Endometrial microvascular endothelial cells (primary cell): ENCODE results near the gene VPS13A. TPM values are rescaled to one million over a fixed set of nuclear protein-coding genes. Genes with fewer than 3 reads are reported as not detected.
"Not testable (repeated sequence)": the region's sequence is repeated elsewhere in the genome, so short reads cannot be mapped to it uniquely, and the experiment has no call there.

Experiments used
- in situ Hi-C: cut with HindIII; loops from 2 replicates; pipeline ENCODE4 v1.10.0; 2017; ENCODE audit warnings: low sequenced_read_pairs, low pct_unique_long_range_greater_than_20kb; ENCODE audit errors: inconsistent ontology term
- total RNA-seq: library from RNA; depleted of rRNA; stranded (reverse); fragments of >200 nt; gene quantifications from one replicate; pipeline ENCODE4 v1.2.3, GENCODE V29; 2015; ENCODE audit errors: inconsistent ontology term

Gene VPS13A
- total RNA-seq, 1 donor from 2014 or later = 11.3 TPM

DNA sequence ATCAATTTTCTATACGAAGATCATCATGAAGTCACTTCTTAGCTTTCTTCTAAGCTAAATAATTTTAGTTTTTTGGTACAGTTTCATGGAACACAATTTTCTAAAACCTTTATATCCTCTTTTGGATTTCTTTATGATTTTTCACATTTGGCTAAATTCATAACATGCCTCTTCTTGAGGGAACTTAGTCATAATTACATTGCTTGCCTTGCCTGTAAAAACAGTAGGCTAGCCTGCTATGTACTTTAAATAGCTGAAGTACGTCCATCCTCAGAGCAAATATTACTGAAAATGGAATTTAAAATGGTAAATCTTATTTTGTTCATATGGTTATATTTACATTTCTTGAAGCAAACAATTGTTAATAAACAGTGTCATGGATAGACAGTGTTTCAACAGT, 225.0 kb downstream of the VPS13A start:
- in situ Hi-C loops = no loop called here

- in situ Hi-C loops = no loop called here
Measured at GRCh38 chr9:77403239-77403638, 225.9 kb downstream of the VPS13A start.

DNA sequence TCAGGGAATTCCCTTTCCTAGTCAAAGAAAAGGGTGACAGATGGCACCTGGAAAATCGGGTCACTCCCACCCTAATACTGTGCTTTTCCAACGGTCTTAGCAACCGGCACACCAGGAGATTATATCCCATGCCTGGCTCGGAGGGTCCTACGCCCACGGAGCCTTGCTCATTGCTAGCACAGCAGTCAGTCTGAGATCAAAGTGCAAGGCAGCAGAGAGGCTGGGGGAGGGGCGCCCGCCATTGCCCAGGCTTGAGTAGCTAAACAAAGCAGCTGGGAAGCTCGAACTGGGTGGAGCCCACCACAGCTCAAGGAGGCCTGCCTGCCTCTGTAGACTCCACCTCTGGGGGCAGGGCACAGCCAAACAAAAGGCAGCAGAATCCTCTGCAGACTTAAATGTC, 231.2 kb downstream of the VPS13A start:
- in situ Hi-C loops = not testable (repeated sequence)

- in situ Hi-C loops = no loop called here
Measured at GRCh38 chr9:77417566-77417965, 240.2 kb downstream of the VPS13A start.

DNA sequence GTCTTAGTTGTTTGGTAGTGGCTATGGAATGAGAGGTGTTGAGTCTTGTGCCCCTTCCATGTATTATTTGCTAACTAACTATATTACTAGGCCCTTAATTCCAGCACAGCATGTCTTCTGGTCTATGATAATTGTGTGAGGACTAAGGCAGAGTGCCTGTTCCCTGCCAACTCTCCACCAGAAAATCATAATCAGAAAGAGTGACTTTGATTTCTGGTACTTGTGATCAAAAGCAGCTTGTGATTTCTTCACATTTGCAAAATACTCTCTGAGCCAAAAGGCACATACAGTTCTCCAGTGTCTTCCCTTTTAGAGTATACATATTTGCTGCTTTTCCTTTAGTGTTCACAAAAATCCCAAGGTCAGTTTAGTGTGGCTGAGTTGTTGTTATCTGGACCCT, 240.9 kb downstream of the VPS13A start:
- in situ Hi-C loops = no loop called here

DNA sequence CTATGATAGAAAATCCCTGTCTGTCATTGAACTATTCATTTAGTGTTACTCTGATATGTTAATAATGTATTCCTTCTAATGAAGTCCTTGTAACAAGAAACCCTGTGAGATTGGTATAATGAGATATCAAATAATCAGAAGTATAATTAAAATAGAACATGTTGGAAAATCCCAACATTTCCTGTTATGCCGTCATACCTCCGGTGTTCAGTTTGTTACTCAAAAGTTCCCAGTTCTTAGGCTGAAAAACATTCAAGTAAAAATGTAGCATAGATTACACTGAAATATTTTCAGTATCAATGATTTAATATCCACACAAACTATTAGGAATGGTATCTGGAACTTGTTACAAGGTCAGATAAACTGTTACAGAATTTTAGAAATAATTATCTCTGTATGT, 243.3 kb downstream of the VPS13A start:
- in situ Hi-C loops = no loop called here

GRCh38 chr9:77421506-77422265, 244.4 kb downstream of the VPS13A start:
- in situ Hi-C loops = no loop called here

DNA sequence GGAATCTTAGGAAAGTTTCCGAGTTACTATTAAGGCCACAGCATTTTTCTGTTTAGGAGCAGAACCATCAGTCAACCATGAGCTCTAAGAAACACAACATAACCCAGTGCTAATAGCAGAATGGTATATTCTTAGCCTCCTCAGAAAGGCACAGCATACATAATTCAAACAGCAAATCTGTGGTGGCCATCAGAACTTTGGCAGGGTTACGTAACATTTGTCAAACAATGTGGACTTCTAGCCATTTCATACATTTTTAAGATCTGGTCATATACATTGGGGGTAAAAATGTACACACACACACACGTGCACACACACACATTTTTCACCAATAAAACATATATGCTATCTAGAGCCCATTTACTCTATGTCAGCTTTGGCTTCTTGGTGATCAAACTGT, 245.6 kb downstream of the VPS13A start:
- in situ Hi-C loops = no loop called here

DNA sequence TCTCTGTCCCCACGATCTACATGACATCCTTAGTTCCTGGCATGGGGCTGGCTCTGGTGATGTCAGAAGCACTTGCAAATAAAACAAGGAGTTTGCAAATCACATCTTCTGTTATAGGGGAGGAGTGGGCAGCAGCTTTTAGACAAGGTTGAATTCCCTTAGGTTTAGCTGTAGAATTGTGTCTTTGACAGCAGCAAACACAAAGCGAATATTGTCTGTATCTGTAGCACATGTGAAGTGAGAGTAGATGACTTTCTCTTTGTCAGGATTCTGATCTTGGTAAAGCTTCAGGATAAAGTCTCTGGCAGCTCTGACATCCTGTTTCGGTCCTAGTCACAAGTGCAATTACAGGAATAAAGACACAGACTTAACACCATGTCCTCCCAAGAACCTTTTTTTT, 246.5 kb downstream of the VPS13A start:
- in situ Hi-C loops = no loop called here

- in situ Hi-C loops = no loop called here
Measured at GRCh38 chr9:77424993-77425392, 247.7 kb downstream of the VPS13A start.

GRCh38 chr9:77426712-77427111, 249.4 kb downstream of the VPS13A start:
- in situ Hi-C loops = no loop called here

- in situ Hi-C loops = no loop called here
Measured at GRCh38 chr9:77427256-77427927, 250.1 kb downstream of the VPS13A start.

DNA sequence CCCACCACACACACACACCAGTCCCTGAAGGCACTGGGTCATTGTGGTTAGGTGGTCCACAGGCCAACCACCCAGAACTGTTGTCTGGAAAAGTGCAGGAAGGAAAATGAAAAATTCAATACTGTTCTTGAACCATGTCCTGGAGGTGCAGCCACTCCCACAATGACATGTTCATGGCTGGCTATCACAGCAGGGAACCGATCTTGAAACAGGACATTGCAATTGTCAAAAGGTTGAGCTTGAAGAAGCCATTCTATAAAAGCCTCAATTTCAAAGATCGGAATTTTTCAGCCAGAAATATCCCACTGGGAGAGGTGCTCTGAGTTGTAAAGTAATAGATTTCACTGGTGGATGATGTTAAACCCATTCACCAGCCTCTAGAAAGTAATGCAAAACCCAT, 252.6 kb downstream of the VPS13A start:
- in situ Hi-C loops = no loop called here

DNA sequence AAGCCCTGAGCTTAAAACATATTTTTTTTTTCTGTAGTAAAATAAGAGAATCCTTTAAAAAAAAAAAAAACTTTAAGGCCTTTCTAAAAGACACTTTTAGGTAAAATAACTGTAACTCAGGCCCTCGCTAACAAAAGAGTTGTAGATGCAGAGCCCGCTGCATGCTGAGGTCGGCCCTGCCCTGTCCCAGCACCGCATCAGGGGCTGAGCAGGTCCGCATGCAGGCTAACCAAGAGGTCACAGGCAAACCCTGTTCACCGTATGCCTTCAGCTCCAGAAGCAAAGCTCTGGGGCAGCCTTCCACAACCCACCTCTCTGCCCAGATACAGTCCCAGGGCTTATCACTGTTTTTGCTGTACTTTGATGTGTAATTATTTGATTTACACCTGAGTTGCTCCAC, 254.7 kb downstream of the VPS13A start:
- in situ Hi-C loops = no loop called here

DNA sequence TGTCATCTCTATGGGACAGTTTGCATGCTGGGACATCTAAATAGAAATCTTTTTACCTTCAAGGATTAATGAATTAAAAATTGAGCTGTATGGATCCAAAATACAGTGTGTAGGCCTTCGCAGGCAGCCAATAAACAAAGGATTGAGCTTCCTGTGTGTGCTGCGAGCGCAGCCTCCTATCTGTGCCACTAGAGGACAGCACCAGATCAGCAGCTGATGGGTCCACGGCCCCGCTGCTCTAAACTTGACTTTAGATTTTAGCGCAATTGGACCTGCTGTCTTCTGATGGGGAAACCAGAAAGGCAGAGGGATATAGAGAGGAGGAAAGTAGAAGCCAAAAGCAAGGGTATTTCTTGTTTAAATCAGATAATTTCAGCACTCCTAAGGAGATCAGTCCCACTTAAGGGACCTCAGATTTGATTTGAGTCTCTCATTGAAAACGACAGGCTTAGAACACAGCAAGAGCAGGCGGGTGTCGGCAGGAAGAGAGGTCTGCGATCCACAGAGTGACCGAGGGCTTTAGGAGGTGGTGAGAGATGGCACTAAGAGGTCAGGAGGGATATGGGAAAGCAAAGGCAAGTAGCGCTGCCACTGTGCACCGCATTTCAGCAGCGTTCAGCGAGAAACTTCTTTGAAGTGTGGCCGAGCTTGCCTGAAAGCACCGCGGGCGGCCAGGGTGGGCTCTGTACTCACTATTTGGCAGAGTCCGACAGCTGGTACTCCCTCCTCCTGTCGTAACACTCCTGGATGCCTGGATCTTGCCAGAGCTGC, 256.5 kb downstream of the VPS13A start:
- in situ Hi-C loops = no loop called here

DNA sequence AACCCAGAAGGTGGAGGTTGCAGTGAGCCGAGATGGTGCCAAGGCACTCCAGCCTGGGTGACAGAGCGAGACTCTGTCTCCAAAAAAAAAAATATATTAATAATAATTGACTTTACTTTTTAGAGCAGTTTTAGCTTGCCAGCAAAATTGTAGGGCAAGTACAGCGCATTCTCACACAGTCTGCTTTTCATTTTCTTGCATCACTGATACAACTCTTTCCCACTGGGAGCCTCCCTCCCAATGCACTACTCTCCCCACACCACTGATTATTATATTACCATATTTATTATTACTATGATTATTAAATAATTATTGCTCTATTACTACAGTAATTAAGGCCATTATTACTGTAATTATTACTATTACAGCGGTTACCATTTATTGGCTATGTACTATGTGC, 257.9 kb downstream of the VPS13A start:
- in situ Hi-C loops = no loop called here

DNA sequence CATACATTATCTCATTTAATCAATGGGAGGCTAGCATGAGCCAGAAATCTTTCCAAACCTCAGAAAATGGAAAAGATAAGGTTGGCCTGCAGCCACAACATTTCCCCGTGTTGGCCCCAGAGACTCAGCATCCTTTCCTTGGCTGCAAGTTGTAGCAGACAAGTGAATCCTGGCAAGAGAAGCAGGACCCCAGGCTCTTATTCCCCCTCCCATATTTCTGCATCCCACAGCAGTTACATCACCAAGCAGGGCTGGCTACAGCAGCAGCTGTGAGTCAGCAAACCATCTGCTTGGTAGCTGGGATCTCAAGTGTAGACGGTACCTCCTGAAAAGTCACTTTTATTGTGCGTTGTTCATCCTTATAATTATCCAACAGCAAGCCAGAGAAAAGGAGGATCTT, 258.4 kb downstream of the VPS13A start:
- in situ Hi-C loops = no loop called here

DNA sequence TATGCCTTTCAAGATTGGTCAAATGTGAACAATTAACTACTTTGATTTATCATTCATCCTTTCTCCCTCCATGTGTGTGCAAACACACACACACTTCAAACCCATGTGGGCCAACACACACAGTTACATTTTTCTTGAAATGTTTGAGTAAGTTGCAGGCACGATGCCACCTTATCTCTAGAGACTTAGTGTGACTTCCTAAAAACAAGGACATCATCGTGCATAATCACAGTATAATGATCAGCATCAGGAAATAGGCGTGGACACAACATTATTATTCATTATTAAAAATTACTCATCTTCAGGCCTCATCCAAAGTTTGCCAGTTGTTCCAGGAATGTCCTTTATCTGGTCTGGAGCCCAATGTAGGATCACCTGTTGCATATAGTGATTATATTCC, 261.3 kb downstream of the VPS13A start:
- in situ Hi-C loops = no loop called here

GRCh38 chr9:77440057-77440456, 262.7 kb downstream of the VPS13A start:
- in situ Hi-C loops = no loop called here

GRCh38 chr9:77441124-77441523, 263.8 kb downstream of the VPS13A start:
- in situ Hi-C loops = not testable (repeated sequence)
